22Rv1 (cell line): ENCODE data around the gene SERPING1.
"Not testable (repeated sequence)": the region's sequence is repeated elsewhere in the genome, so short reads cannot be mapped to it uniquely, and the experiment has no call there.

Experiments
- H3K27ac ChIP-seq: fragments of 450-650 bp; 2 replicates; pipeline ENCODE4 v1.5.1; 2017
- CTCF ChIP-seq: fragments of 450-650 bp; IDR thresholded peaks from 2 replicates; pipeline ENCODE4 v1.5.1; 2017; ENCODE audit warnings: mild to moderate bottlenecking
- ZFX ChIP-seq: fragments of 450-650 bp; IDR thresholded peaks from 2 replicates; pipeline ENCODE4 v1.6.1; 2017; ENCODE audit warnings: antibody characterized with exemption, borderline replicate concordance

SERPING1 gene

DNA sequence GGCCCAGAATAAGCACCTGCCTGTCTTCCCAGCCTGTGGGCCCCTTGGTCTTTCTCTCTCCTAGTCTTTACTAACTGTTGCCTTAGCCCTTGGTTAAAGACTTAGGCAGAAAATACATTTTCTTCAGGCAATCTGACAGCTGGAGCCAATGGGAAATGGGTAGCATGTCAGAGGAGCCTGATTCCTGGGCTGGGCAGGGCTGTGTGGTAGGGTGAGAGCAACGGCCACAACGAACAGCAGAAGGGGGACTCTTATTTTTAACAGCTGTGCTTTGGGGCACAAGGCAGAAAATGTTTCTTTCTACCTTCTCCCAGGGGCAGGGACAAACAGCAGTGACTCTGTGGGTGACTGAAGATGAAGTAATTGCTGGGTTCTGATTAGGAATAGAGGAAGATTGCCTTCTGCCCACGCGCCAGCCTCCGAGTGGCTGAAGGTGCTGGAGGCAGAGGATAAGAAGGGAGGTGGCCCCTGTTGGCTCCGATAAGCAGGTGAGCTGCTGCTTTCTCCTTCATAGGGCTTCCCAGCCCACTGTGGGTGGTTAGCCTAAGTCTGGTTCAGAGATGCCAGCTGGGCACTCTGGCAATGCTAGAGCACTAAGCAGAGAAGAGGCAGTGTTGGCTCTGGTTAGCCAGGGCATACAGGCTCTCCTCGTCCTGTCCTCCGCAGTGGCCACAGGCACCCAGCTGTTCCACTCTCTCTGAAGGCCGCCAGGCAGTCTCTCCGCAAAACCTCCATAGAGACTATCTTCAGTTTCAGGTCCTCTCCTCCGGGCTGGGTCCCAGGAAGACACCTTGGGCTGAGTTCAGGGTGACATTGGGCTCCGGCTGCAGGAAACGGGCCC is 50.7 kb downstream of the SERPING1 start:
- H3K27ac ChIP-seq: no peak overlapping the region
- no peak for TF ChIP-seq CTCF
- TF ChIP-seq ZFX: no peak

DNA sequence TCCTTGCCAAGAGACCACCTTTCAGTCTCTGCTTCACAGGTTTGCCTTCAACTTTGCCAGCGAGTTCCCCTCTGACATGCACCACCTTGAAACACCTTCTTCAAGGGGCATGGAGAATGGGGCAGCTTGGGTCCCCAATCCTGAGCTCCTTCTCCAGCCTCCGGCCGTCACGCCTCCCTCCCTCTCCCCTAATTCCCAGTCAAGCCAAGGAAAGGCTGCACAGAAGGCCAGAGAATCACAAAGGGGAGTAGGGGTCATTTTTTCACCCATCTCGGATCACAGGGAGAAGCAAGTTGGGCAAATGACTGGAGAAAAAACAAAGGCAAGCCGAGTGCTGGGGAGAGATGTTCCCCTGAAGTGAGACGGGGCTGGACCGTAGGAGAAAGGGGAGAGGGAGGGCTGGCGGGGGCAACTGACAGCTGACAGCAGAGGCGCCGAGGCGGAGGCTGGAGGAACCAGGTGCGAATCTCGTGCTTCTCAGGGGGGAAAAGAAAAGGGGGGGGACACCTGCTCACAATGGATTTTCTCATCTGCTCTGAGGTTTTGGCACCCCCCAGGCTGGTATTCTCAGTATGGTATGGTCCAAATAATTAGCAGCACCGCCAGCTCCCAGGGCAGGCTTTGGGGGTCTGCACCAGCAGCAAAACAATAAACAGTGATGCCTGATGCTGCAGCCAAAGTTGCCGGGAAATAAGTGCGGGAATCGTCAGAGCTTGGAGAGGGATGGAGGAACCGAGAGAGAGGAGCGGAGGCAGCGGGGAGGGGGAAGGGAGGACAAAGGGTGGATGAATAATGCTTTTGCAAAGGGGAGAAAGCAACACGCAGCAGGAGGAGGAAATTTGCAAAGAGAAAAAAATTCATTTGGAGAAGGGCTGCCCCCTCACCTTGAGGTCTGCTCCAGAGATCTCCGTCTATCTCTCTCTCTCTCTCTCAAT is 51.6 kb downstream of the SERPING1 start:
- no peak overlapping the region for H3K27ac ChIP-seq
- no peak for TF ChIP-seq CTCF

DNA sequence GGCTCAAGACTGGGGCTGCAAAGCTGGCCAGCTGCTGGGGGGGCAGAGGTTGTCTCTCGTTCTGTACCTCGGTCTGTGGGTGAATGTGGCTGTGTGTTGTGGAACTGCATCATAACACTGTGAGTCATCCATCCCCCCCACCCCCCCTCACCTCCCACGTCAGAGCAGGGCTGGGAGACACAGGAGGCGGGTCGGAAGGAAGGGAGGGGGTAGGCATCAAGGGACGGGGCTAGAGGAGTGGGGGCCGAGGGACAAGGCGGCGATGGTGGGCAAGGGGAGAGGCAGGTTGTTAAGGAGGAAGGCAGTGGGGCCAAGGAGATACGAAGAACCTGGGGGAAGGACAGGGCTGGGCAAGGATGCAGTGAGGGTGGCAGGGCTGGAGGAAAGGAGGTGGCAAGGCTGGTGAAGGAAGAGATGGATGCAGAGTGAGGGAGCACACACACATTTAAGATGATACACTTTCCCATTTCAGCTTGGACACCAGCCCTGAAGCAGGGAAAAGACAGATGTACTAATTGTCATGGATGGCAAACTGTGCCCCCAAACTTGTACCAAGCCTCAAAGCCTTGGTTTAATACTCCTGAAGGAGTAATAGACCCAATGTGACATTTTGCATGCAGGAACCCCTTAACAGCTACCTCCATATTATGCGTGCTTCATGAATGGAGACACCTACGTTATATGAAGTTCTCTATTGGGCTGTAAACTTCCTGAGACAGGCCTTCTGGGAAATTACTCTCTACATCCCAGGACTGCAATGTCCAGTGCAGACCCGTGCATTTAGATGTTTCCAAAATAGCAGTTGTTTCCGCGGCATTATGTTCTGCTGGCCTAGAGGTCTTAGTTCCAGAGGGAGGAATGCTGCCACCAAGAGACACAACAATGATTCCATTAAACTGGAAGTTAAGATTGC is 52.6 kb downstream of the SERPING1 start, which contains the start of gene YPEL4:
Gene YPEL4 (minus strand): TSS at position 87 of the 913 bp plus-strand sequence. CDS start 2,805 bp downstream, outside the sequence.
- TF ChIP-seq ZFX: no peak
- TF ChIP-seq CTCF: no peak
- no peak within 1 kb of the TSS for H3K27ac ChIP-seq

DNA sequence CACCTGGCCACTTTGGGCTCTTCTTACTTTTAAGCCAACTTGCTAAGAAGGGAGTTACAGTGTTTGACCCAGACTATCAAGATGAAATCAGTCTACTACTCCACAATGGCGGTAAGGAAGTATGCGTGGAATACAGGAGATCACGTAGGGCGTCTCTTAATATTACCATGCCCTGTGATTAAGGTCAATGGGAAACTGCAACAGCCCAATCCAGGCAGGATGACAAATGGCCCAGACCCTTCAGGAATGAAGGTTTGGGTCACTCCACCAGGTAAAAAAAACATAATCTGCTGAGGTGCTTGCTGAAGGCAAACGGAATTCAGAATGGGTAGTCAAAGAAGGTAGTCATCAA is 53.2 kb downstream of the SERPING1 start:
- TF ChIP-seq CTCF (no peak), ZFX (no peak)
- no peak overlapping the region for H3K27ac ChIP-seq

DNA sequence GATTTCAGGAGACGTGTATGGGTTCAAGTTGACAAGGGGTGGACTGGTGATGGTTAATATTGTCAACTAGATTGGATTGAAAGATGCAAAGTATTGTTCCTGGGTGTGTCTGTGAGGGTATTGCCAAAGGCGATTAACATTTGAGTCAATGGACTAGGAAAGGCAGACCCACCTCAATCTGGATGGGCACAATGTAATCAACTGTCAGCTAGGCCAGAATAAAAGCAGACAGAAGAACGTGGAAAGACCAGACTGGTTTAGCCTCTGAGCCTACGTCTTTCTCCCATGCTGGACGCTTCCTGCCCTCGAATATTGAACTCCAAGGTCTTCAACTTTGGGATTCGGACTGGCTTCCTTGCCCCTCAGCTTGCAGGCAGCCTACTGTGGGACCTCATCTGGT is 53.9 kb downstream of the SERPING1 start:
- TF ChIP-seq CTCF: no peak
- TF ChIP-seq ZFX: no peak
- H3K27ac ChIP-seq: no peak overlapping the region

- H3K27ac ChIP-seq: not testable (repeated sequence)
These were observed 54.7 kb downstream of the SERPING1 start for GRCh38 chr11:57652230-57652629.

DNA sequence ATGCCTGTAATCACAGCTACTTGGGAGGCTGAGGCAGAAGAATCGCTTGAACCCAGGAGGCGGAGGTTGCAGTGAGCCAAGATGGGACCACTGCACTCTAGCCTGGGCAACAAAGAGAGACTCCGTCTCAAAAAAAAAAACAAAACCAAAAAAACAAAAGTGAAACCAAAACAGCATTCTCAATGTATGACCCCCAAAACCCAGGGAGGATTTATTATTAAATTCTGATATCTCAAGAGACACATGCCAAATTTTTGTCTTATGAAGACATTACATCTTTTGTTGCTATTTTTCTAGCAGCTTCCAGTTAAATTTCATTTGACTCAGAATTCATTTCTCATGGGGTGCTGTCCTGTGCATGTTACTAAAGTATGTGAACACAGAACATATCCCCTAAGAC is 55.2 kb downstream of the SERPING1 start:
- H3K27ac ChIP-seq: no peak overlapping the region
- TF ChIP-seq CTCF (no peak), ZFX (no peak)
